ENCODE results near the gene TNFRSF25. TPM values are rescaled to one million over a fixed set of nuclear protein-coding genes. Genes with fewer than 3 reads are reported as not detected.
A peak's percentile ranks its signal among the peaks of the same experiment; 100 is the strongest.

TNFRSF25 gene, protein sequence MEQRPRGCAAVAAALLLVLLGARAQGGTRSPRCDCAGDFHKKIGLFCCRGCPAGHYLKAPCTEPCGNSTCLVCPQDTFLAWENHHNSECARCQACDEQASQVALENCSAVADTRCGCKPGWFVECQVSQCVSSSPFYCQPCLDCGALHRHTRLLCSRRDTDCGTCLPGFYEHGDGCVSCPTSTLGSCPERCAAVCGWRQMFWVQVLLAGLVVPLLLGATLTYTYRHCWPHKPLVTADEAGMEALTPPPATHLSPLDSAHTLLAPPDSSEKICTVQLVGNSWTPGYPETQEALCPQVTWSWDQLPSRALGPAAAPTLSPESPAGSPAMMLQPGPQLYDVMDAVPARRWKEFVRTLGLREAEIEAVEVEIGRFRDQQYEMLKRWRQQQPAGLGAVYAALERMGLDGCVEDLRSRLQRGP
- total RNA-seq (2014; rRNA removed; shearing (Covaris generic)) = 12.9 and 14.7 TPM in 2 replicates
- polyA plus RNA-seq (2015; cell fraction: cytosol; rRNA removed) = 8.8 and 10.2 TPM in 2 replicates
- polyA plus RNA-seq (2015; cell fraction: nucleus; rRNA removed) = 171 and 178 TPM in 2 replicates

DNA sequence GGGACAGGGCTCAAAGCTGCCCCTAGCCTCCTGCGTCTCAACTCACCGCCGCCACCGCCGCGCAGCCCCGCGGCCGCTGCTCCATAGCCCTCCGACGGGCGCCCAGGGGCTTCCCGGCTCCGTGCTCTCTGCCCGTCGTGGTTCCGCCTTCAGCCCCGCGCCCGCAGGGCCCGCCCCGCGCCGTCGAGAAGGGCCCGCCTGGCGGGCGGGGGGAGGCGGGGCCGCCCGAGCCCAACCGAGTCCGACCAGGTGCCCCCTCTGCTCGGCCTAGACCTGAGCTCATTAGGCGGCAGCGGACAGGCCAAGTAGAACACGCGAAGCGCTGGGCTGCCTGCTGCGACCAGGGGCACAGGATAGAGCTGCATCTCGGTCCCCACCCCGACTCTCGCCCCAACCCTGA is at the start of gene TNFRSF25:
Gene TNFRSF25 (minus strand): TSS at position 151 of the 400 bp plus-strand sequence. CDS start 66 bp downstream, at position 85.
- no peak for DNase-seq (ENCODE audit: low read depth)

DNA sequence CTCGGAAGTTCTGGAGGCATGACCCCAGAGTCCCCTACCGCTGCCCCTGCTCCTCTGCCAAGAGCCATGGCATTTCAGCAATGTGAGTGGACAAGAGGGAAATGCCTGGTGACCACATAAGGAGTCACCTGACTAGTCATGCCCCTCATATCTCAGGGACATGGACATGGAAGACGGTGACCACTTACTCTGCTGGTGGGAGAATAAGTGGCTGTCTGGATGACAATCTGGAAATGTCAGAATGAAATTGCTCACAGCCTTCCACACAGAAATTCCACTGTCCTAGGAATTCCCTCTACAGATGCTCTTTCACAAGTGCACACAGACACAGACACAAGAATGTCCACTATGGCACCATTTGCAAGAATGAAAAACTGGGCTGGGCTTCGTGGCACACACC is 49.8 kb upstream of the TNFRSF25 start:
- DNase-seq (ENCODE audit: low read depth) = peak; percentile 28

DNA sequence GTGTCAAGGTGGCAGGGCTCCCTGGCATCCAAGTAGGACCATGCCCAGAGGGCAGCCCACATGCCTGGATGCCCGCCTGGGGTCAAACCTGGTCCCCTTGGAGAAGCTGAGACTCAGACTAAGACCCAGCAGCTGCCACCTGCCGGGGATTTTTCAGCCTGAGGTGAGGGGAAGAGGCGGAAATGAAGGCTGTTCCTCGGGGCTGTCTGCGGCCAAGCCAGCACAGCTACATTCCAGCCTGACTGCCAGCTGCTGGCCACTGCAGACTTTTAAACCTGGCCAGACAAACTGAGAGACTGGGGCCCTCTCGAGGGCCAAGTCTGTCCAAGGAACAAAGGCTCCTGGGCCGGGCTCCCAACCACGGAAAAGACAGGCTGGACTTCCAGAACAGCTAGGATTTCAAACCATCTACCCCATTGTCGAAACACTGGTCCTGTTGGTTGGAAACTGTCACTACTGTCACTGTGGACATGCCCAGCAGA is 47.4 kb upstream of the TNFRSF25 start:
- DNase-seq (ENCODE audit: low read depth) = no peak

DNA sequence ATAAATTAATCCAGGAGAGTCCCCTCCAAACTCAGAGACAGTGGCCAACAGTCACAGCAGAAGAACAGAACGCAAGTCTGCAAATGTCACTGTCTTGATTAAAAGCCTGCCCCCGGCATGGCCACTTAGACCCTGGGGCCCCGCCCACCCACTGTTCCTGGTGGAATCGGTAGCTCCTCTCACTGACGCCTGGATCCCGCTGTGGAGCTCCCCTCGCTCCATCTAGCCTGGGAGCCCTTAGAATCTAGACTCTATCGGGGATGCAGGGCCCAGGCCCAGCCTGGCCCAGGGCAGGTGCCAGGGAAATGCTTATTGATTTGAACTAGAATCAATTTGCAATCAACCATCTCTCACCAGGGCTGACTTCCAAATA is 46.9 kb upstream of the TNFRSF25 start:
- DNase-seq (ENCODE audit: low read depth) = no peak

DNA sequence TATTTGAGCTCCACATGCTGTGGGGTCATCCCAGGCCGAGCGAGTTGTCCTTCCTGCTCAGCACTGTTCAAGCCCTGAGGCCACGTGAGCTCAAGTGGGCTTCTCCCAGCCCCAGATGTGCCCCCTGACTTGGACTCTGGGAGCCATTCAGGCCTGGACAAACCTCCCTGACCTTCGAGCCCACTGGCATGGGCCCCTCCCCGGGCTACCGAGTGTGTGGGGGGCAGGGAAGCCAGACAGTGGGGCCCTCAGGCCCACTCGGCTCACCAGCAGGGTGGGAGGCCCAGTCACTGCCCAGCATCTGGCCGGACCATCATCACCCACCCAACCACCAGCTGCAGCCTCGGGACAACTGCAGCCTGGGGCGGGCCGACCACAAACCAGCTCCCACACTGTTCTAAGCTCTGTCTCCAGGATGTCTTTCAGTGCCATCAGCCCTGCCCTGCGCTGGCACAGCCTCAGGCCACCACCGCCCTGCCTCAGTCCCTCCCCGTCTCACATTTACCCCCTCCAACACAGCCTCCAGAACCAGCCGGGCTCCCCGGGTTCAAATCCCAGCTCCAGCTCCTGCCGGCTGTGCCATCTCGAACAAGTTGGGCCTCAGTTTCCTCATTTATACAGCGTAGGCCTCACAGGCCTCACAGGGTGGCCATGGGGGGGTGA is 46.4 kb upstream of the TNFRSF25 start:
- DNase-seq (ENCODE audit: low read depth) = no peak

DNA sequence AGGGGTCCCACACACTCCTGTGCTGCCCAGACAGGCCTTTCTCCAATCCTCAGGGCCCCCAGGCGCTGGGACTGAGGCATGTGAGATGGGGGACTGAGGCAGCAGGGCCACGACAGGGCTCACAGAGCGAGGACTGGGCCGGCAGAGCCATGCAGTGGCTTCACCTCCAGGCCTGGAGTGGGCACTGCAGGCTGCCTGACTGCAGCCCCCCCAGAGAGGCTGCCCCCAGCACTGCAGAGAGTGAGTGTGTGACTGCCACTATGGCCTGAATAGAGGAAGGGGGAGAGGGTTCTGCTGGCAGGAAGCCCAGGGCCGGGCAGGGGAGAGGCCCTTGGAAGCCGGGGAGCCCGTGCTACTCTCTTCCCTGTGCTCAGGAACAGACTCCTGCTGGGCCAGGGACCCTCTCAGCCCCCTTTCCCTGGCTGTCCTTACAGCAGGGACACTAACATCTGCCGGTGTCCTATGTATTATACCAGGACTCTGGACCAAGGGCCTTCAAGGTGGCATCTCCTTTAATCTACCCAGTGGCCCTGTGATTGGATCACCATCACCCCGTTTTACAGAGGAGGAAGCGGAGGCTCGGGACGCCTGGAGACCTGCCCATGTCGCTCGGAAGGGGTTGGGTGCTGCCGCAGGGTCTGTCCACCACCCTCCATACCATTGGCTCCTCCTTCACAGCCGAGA is 45.7 kb upstream of the TNFRSF25 start:
- DNase-seq (ENCODE audit: low read depth) = no peak

DNA sequence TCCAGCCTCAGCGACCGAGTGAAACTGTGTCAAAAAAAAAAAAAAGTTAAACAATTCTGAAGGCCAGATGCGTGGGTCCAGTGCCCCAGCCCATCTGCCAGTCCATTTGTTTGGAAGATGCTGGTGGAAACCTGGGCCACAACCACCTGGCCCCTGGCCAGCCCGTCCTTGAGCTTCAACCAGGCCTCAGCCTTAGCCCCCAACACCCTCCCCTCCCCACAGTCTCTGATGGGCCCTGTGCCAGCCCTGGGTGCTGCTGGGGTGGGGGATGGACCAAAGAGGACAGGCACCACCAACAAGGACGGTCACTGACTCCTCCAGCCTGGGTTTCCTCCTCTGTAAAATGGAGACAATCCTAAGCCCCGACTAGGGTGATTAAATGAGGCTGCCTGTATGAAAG is 45.1 kb upstream of the TNFRSF25 start:
- no peak for DNase-seq (ENCODE audit: low read depth)

DNA sequence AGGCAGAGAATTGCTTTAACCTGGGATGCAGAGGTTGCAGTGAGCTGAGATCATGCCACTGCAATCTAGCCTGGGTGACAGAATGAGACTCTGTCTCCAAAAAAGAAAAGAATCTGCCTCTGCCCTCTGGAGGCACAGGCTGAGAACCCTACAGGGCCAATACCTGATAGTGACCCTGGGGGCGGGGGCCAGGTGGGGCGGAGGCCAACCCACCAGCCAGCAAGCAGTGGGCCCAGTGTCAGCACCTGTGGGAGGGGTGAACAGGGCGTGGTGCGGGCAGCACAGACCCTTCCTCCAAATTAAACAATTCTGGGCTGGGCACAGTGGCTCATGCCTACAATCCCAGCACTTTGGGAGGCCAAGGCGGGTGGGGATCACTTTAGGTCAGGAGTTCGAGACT is 44.5 kb upstream of the TNFRSF25 start:
- no peak for DNase-seq (ENCODE audit: low read depth)

DNA sequence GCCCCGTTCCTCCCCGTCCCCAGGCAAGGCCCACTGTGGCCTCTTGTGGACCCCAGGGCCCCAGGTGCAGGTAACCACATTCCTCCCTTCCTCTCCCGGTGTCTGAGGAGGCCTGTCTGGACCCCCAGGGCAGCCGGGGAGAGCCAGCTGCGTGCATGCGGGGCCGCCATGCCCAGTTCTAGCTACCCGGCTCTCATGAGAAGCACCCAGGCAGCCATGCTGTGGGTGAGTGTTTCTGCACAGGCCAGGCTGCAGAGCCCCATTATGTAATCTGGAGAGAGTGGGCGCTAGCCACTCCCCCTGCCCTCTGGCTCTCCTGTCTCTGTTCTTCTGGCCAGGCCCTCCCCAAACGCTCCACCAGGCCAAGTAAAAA is 43.9 kb upstream of the TNFRSF25 start:
- DNase-seq (ENCODE audit: low read depth) = no peak

DNA sequence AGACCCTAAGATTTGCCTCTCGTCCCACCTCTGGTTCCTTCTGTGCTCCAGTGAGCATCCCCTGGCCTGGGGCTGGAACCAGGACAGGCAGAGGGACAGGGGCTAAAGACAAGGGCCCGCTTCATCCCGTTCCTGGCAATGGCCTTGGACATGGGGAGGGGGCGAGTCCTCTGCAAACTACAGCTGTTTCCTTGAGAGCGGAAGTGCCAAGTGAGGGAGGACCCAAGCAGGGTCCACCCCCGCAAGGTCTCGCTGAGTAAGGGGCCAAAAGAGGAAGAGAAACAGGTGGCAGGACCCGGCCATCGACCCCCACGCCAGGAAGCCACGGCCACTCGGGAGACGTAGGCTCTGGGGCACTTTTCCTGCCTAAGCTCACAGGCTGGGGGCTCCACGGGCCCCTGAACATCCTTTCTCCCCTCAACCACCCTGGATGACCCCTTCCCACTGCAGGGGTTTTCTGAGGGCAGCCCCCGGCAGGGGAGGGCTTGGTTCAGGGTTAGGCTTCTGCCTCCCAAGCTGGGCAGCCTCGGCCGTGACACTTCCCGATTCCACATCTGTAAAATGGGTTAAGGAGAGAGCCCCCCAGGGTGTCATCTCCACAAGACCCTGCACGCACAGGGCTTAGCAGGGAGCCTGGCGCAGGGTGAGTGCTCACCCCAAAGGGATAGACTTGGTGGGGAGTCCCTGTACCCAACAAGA is 43.4 kb upstream of the TNFRSF25 start:
- DNase-seq (ENCODE audit: low read depth) = no peak

DNA sequence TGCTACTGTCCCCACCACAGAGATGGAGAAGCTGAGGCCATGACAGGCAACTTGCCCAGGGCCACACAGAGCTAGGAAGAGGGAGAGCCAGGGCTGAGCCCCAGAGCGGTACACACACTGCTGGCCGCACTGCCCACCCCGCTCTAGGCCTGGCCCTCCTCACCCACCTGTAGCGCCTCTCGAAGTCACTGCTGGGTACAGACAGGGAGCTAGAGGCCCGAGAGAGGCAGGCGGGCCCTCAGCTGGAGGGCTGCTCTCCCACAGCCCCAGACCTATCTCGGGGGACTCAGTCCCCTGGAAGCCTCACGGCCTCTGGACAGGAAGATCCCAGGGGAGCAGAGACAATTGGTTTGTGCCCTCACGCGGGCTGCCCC is 42.8 kb upstream of the TNFRSF25 start:
- no peak for DNase-seq (ENCODE audit: low read depth)

DNA sequence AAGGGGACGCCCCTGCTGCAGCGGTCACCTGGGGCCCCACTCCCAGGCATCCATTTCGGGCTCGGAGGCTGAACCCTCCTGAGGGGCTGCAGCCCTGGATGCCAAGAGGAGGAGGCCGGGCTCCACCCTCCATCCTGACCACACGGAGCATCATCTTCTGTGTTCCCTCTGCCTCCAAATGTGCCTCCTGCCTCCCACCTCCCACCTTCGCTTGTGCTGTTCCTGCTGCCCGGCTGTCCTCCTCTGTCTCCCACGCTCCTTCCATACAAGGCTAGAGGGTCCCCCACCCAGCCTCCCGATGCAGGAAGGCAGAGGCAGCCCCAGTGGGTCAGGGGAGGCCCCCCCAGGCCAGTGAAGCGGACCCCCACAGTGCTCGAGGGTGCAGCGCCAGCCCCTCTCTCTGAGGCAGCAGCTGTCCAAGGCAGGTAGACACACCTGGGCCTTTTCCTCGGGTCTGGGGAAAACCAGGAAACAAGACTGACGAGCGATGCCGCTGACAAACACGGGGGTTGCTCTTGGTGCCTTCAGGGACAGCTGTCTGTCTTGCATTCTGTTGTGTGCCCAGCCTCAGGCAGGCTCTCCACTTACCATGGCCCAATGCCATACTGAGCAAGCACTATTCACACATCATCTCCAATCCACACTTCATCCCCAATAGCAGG is 42.3 kb upstream of the TNFRSF25 start:
- no peak for DNase-seq (ENCODE audit: low read depth)

DNA sequence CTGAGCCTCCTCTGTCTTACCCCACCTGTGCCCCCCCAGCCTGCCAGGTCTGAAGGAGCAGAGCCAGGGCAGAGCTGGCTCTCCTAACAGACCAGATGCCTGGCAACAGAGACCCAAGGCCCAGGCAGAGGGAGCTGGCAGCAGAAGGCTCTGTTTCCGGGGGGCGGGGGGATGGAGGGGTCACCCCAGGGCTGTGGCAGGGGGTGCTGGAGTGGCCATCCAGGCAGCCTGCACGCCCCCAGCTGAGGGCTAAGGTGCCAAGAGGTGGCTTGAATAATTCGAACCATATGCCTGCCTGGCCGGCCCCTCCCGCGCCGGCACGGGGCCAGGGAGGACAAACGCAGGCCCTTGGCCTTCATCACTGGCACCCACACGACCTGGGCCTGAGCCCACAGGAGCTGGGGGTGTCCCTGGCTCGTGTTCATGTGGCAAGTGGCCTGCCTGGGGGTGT is 41.5 kb upstream of the TNFRSF25 start:
- no peak for DNase-seq (ENCODE audit: low read depth)

DNA sequence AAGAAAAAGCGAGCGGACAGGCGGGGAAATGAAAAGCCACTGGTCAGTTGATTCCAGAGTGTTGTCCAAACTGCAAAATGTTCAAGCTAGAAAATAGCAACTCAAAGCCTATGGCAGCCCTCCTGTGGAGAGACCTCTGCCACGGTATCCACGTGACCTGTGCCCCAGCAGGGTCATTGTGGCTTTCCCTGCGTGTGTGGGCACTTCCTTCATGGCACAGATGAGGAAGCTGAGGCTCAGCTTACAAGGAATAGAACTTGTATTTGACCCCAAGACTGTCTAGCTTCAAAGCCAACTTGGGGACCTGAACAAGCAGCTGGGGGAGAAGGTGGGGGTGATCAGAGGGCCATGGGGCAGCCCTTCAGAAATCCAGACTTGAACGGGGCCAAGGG is 41.1 kb upstream of the TNFRSF25 start:
- DNase-seq (ENCODE audit: low read depth) = no peak

DNA sequence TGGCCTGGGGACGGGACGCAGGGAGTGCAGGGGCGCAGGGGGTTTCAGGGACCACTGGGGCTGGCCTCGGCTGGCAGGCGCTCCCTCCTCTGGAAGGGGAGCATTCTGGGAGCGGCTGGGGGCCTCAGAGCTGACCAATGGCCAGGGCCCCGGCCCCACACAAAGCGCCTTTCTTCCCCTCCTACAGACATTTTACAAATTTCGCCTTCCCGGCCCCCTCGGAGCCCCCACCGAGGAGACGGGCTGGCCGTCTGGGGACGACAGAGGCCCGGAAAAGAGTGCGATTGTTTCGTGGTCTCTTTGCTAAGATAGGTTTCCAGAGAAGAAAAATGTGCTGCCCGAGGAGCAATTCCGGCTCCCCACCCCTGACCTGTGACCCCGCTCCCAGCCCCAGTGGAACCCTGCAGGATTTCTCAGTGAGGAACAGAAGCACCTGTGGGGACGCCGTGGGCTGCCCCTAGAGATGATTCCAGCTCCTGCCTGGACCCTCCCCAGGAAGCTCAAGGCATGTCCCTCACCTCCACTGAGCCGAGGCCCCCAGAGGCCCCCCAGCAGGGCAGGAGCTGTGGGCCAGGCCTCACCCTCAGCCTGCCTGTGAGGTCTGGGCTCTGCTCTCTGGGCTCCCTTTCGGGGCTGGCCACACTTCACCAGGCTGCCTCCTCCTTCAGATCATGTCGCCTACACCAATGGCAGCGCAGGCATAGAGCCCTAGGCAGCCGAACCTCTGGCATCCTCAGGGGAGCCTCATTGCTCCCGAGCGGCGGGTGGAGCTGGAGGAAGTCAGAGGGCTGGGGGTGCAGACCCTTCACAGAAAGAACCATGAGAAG is 40.5 kb upstream of the TNFRSF25 start:
- no peak for DNase-seq (ENCODE audit: low read depth)

DNA sequence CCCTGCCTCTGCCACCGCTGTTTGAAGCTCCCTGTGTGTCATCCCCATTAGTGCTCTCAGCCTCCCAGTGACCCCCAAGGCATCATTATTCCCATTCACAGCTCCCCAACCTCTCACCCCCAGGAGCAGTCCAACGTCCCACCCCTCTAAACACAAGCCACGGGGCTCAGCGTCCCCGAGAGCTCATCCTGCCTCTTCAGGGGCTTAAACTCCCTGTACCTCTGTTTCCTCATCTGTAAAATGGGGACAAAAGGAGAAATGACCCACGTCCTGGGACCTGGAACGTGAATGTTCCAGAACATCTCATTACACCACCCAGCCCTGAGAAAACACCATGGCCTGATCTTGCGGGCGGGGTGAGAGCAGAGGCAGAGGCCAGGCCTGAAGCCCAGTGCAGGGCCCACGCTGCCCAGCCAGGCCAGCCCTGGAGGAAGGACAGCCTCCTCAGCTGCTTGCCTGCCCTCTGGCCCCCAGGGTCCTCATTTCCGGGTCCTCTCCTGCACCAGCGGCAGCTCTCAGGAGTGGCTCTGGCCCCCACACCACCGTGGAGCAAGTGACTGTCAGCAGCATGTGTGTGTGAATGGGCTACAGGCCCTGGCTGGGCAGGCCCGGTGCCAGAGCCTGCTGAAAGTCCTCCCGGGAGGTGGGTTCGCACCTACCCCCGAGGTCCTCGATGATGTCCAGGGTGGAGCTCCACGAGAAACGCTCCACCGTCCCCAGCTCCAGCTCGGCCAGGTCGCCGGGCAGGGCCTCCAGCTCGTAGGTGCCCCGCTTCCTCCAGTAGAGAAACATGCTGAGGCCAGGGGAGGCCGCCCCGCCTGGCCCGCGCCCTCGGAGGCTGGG is 39.6 kb upstream of the TNFRSF25 start:
- DNase-seq (ENCODE audit: low read depth) = no peak

DNA sequence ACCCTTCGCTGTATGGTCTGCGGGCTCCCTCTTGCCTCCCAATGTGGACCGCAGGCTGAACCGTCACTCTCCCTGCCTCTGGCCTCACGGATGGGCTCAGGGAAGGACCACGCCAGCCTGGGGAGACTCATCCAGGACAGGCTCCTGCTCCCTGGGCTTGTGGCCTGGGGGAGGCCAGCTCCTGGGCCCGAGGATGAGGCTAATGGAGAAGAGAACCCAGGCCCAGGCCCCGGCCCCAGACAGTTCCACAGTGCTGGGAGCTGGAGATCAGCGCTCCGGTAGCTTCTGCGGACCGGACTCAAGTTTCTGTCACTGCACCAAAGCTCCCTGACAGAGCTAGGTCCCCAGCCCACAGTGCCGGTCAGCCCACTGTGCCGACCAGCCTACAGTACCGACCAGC is 38.9 kb upstream of the TNFRSF25 start:
- no peak for DNase-seq (ENCODE audit: low read depth)

DNA sequence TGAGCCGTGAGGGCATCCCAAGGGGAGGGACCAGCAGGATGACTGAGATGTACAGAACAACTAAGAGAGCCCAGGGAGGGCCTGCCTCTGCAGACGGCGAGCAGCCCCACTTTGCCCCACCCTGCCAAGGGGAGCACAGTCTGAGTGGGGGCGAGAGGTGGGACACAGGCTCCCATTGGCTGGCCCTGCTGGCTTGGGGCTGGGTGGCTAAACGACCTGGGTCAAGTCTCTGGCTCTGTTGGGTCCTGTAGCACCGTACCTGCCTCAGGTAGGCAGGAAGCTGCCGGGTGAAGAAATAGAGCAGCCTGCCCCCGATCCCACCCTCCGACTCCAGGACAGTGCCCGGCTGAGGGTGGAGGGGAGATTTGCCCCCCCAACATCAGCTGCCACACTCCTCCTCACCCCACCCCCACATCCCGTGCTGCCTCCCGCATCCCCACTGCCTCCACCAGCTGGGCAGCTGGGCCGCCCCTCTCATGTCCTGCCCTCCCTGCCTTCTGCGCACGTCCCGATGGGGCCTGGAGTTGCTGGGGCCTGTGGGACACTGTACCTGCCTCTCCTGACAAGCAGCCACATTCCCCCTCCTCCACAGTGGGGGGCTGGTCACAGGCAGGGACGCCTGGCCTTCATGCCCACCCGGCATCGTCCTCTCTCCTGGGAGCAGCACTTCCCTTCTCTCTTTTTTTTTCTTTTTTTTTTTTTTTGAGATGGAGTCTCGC is 38.1 kb upstream of the TNFRSF25 start:
- DNase-seq (ENCODE audit: low read depth) = no peak
